SK-N-SH (cell line): ENCODE data around the gene TWSG1. TPM values are rescaled to one million over a fixed set of nuclear protein-coding genes. Genes with fewer than 3 reads are reported as not detected.

ENCODE experiments used
- CTCF ChIA-PET: fragments of 300-600, 350-600 bp; formaldehyde crosslinking; extraction: SDS; loops from one replicate; lab custom pipeline; 2021; lab: Yijun Ruan, JAX
- POLR2A ChIA-PET: fragments of 350-600 bp; sonication (Branson Sonifier 250); formaldehyde crosslinking; extraction: SDS; loops from one replicate; lab custom pipeline; 2020; ENCODE audit warnings: antibody characterized with exemption, inconsistent platforms; lab: Yijun Ruan, JAX
- DNase-seq: peaks from one replicate; pipeline ENCODE4 v3.0.0; 2012
- H2AFZ ChIP-seq: fragments of 200-600 bp; sonication (generic); 2 replicates; pipeline ENCODE4 v1.8.1; 2016; ENCODE audit warnings: antibody characterized with exemption, mild to moderate bottlenecking, low read depth
- H3F3A ChIP-seq: fragments of 200-600 bp; sonication (generic); replicated peaks from 2 replicates; pipeline ENCODE3; 2016; ENCODE audit warnings: antibody characterized with exemption, mild to moderate bottlenecking; ENCODE audit not compliant: insufficient read depth
- H3K27ac ChIP-seq, 2 experiments: fragments of 200-500 bp in 1 of 2; fragments of 200-600 bp in 1 of 2; sonication (Bioruptor generic) in 1 of 2; sonication (generic), shearing (Covaris generic) in 1 of 2; 2 replicates each; pipeline versions ENCODE4 v1.5.1 to v1.6.1; 2014 to 2016; ENCODE audit warnings: low read depth in 2 of 2, inconsistent platforms in 1 of 2, low read length in 1 of 2, mild to moderate bottlenecking in 1 of 2, mixed read lengths in 1 of 2
- H3K27me3 ChIP-seq: fragments of 200-600 bp; sonication (generic), shearing (Covaris generic); 2 replicates; pipeline ENCODE4 v1.6.1; 2016; ENCODE audit warnings: mixed run types; ENCODE audit not compliant: insufficient read depth
- H3K36me3 ChIP-seq, 2 experiments: fragments of 200-500 bp in 1 of 2; fragments of 200-600 bp in 1 of 2; sonication (Bioruptor generic) in 1 of 2; sonication (generic) in 1 of 2; replicated peaks in 1 of 2; 2 replicates each; pipeline versions ENCODE3 to v1.5.1; 2014 to 2016; ENCODE audit warnings: low read length in 1 of 2, mild to moderate bottlenecking in 1 of 2; ENCODE audit not compliant: insufficient read depth in 2 of 2, control insufficient read depth in 1 of 2
- H3K4me1 ChIP-seq, 2 experiments: fragments of 200-500 bp in 1 of 2; fragments of 200-600 bp in 1 of 2; sonication (Bioruptor generic) in 1 of 2; sonication (generic), shearing (Covaris generic) in 1 of 2; 2 replicates each; pipeline versions ENCODE4 v1.5.1 to v1.6.1; 2014 to 2016; ENCODE audit warnings: low read depth in 1 of 2, low read length in 1 of 2, mixed run types in 1 of 2; ENCODE audit not compliant: insufficient read depth in 2 of 2, control insufficient read depth in 1 of 2
- H3K4me2 ChIP-seq: fragments of 200-600 bp; sonication (generic), shearing (Covaris generic); 2 replicates; pipeline ENCODE4 v1.6.1; 2017; ENCODE audit warnings: mixed run types
- H3K4me3 ChIP-seq, 2 experiments: fragments of 200-500 bp in 1 of 2; fragments of 200-600 bp in 1 of 2; sonication (Bioruptor generic) in 1 of 2; sonication (generic), shearing (Covaris generic) in 1 of 2; 2 replicates each; pipeline versions ENCODE4 v1.5.1 to v1.8.1; 2014 to 2016; ENCODE audit warnings: low read depth in 2 of 2, inconsistent platforms in 1 of 2, low read length in 1 of 2, mild to moderate bottlenecking in 1 of 2, mixed read lengths in 1 of 2, moderate library complexity in 1 of 2
- H3K79me2 ChIP-seq: fragments of 200-600 bp; sonication (generic); 2 replicates; pipeline ENCODE4 v1.8.1; 2017; ENCODE audit warnings: mild to moderate bottlenecking; ENCODE audit not compliant: insufficient read depth
- H3K9ac ChIP-seq: fragments of 200-600 bp; sonication (generic); 2 replicates; pipeline ENCODE4 v1.6.1; 2017; ENCODE audit warnings: mixed run types
- H3K9me2 ChIP-seq: fragments of 200-600 bp; sonication (generic); 2 replicates; pipeline ENCODE4 v1.6.1; 2017; ENCODE audit warnings: mixed run types
- H3K9me3 ChIP-seq: fragments of 200-600 bp; sonication (generic); 2 replicates; pipeline ENCODE4 v1.6.1; 2017; ENCODE audit warnings: mixed run types, mild to moderate bottlenecking, moderate library complexity
- H4K20me1 ChIP-seq: fragments of 200-600 bp; sonication (generic); 2 replicates; pipeline ENCODE4 v1.6.1; 2017; ENCODE audit warnings: mild to moderate bottlenecking, mixed run types; ENCODE audit not compliant: insufficient read depth
- FOSL2 ChIP-seq: IDR thresholded peaks from 2 replicates; pipeline ENCODE4 v1.4.0; 2012; ENCODE audit warnings: low read depth, mild to moderate bottlenecking, moderate library complexity, borderline replicate concordance
- FOXM1 ChIP-seq: IDR thresholded peaks from 2 replicates; pipeline ENCODE4 v1.4.0; 2012; ENCODE audit warnings: low read depth, mild to moderate bottlenecking
- GATA2 ChIP-seq: sonication (generic); formaldehyde crosslinking; IDR thresholded peaks from 2 replicates; pipeline ENCODE4 v1.5.0; 2020; ENCODE audit warnings: mild to moderate bottlenecking, missing genetic modification reagents
- MEF2A ChIP-seq: IDR thresholded peaks from 2 replicates; pipeline ENCODE4 v1.4.0; 2012; ENCODE audit warnings: low read depth, borderline replicate concordance
- MXI1 ChIP-seq: IDR thresholded peaks from 2 replicates; pipeline ENCODE4 v1.6.1; 2012; ENCODE audit warnings: mild to moderate bottlenecking, low read depth, low read length, improper control_type of control experiment
- NFIC ChIP-seq: IDR thresholded peaks from 2 replicates; pipeline ENCODE4 v1.4.0; 2012; ENCODE audit warnings: borderline replicate concordance
- POLR2AphosphoS5 ChIP-seq: IDR thresholded peaks from 2 replicates; pipeline ENCODE4 v1.6.1; 2012; ENCODE audit warnings: low read depth, low read length
- RXRA ChIP-seq: IDR thresholded peaks from 2 replicates; pipeline ENCODE4 v1.4.0; 2012; ENCODE audit warnings: low read depth, mild to moderate bottlenecking, borderline replicate concordance
- TCF12 ChIP-seq: IDR thresholded peaks from 2 replicates; pipeline ENCODE4 v1.4.0; 2012
- TEAD4 ChIP-seq: IDR thresholded peaks from 2 replicates; pipeline ENCODE4 v1.4.0; 2012; ENCODE audit warnings: mild to moderate bottlenecking, borderline replicate concordance; ENCODE audit not compliant: insufficient read depth
- USF2 ChIP-seq: fragments of 150-350 bp; IDR thresholded peaks from 2 replicates; pipeline ENCODE4 v1.6.1; 2017; ENCODE audit warnings: antibody characterized with exemption, low read length, low read depth, borderline replicate concordance
- YY1 ChIP-seq: IDR thresholded peaks from 2 replicates; pipeline ENCODE4 v1.4.0; 2012; ENCODE audit warnings: low read depth, mild to moderate bottlenecking
- WGBS: methylation state at CpG from one replicate; pipeline ENCODE4 v1.1.6; 2017; ENCODE audit warnings: low lambda C conversion rate; 5-methylcytosine and 5-hydroxymethylcytosine counted together
- polyA plus RNA-seq, 3 experiments: library from polyadenylated mRNA; depleted of rRNA; stranded (reverse); fragments of >200 nt; gene quantifications; 2 replicates each; pipeline ENCODE4 v1.2.3, GENCODE V29; 2012
- TF ChIP-seq, protein P1 (sequence below): IDR thresholded peaks from 2 replicates; pipeline ENCODE4 v1.4.0; 2012; ENCODE audit warnings: low read depth, borderline replicate concordance
- TF ChIP-seq, protein P2 (sequence below): fragments of 200-600 bp; sonication (generic); IDR thresholded peaks from 2 replicates; pipeline ENCODE4 v1.6.1; 2017; ENCODE audit warnings: antibody characterized with exemption, mild to moderate bottlenecking, moderate library complexity

TWSG1 gene
- polyA plus RNA-seq, 1 of the 3 experiments (the other 2 are of a cell fraction), result 44.0 TPM

DNA sequence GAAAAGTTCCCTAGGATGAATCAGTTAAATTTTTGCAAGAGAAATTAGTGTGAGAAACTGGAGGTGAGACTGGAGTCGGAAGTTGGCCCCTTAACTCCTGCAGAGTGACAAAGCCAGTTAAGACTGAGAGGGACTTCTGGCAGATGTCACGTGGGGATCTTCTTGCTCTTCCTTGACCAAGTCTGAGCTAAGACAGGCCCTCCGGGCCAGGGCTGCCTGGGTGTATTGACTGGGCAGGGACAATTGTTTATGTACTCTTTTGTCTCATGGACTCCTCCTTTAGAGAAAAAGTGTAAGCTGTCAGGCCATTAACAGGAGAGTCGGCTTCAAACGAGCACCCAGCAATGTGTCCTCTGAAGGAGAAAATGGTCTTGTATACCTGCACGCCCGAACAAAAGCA, 92.2 kb downstream of the TWSG1 start:
- Histone ChIP-seq H2AFZ (no peak overlapping the region), H3K4me1 (no peaks in the 10 kb centered on the region), H3F3A (no peaks in the 10 kb centered on the region), H3K9ac (no peak overlapping the region)
- no peak for TF ChIP-seq TCF12
- TF ChIP-seq, all 33 proteins: peak for 0
- 79% methylated on average over 7 of the region's 7 CpGs for WGBS
- Histone ChIP-seq H3K9me2 (no peaks in the 10 kb centered on the region), H3K36me3 (no peaks in the 10 kb centered on the region), H3K79me2 (no peaks in the 10 kb centered on the region), H3K4me2 (no peak overlapping the region), H3K4me3 (no peak overlapping the region), H4K20me1 (no peaks in the 10 kb centered on the region), H3K27me3 (no peaks in the 10 kb centered on the region), H3K27ac (no peak overlapping the region), H3K9me3 (no peaks in the 10 kb centered on the region)
- POLR2A ChIA-PET, result no interaction called here
- CTCF ChIA-PET, result interaction anchor here (0.7 kb wide), 1 partner anchor 18 kb away, joined by 3 read pairs; no protein-coding TSS in a partner anchor
- no peak for DNase-seq

GRCh38 chr18:9428301-9428706, 93.7 kb downstream of the TWSG1 start:
- H3K9ac ChIP-seq, result no peak overlapping the region
- H3K27ac ChIP-seq, result no peak overlapping the region
- H2AFZ ChIP-seq, result no peak overlapping the region
- H3K4me3 ChIP-seq, result no peak overlapping the region
- H3K4me1 ChIP-seq, result no peaks in the 10 kb centered on the region
- H3K9me2 ChIP-seq, result no peaks in the 10 kb centered on the region
- H4K20me1 ChIP-seq, result no peaks in the 10 kb centered on the region
- H3K4me2 ChIP-seq, result no peak overlapping the region
- H3K9me3 ChIP-seq, result no peaks in the 10 kb centered on the region
- TF ChIP-seq, protein P1, sequence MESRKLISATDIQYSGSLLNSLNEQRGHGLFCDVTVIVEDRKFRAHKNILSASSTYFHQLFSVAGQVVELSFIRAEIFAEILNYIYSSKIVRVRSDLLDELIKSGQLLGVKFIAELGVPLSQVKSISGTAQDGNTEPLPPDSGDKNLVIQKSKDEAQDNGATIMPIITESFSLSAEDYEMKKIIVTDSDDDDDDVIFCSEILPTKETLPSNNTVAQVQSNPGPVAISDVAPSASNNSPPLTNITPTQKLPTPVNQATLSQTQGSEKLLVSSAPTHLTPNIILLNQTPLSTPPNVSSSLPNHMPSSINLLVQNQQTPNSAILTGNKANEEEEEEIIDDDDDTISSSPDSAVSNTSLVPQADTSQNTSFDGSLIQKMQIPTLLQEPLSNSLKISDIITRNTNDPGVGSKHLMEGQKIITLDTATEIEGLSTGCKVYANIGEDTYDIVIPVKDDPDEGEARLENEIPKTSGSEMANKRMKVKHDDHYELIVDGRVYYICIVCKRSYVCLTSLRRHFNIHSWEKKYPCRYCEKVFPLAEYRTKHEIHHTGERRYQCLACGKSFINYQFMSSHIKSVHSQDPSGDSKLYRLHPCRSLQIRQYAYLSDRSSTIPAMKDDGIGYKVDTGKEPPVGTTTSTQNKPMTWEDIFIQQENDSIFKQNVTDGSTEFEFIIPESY, result no peak
- no peak for TF ChIP-seq YY1
- TF ChIP-seq USF2, result no peak
- TF ChIP-seq FOSL2, result no peak
- TF ChIP-seq, protein P2, sequence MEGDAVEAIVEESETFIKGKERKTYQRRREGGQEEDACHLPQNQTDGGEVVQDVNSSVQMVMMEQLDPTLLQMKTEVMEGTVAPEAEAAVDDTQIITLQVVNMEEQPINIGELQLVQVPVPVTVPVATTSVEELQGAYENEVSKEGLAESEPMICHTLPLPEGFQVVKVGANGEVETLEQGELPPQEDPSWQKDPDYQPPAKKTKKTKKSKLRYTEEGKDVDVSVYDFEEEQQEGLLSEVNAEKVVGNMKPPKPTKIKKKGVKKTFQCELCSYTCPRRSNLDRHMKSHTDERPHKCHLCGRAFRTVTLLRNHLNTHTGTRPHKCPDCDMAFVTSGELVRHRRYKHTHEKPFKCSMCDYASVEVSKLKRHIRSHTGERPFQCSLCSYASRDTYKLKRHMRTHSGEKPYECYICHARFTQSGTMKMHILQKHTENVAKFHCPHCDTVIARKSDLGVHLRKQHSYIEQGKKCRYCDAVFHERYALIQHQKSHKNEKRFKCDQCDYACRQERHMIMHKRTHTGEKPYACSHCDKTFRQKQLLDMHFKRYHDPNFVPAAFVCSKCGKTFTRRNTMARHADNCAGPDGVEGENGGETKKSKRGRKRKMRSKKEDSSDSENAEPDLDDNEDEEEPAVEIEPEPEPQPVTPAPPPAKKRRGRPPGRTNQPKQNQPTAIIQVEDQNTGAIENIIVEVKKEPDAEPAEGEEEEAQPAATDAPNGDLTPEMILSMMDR, result no peak
- no peak for TF ChIP-seq NFIC
- no peak for TF ChIP-seq GATA2 (CRISPR knock-in tag)
- TF ChIP-seq MXI1, result no peak
- no peak for TF ChIP-seq FOXM1
- TF ChIP-seq POLR2AphosphoS5, result no peak
- TF ChIP-seq TEAD4, result no peak
- TF ChIP-seq RXRA, result no peak
- TF ChIP-seq MEF2A, result no peak
- no peaks in the 10 kb centered on the region for H3K27me3 ChIP-seq
- ChIA-PET POLR2A (no interaction called here), CTCF (no interaction called here)
- H3K36me3 ChIP-seq, result no peaks in the 10 kb centered on the region
- DNase-seq, result peak; percentile 34
- 87% methylated on average over 11 of the region's 11 CpGs for WGBS
- no peaks in the 10 kb centered on the region for H3K79me2 ChIP-seq
- H3F3A ChIP-seq, result no peaks in the 10 kb centered on the region
